Fibroblast of villous mesenchyme (primary cell): Measurements from ENCODE around the gene FTCDNL1. TPM values are rescaled to one million over a fixed set of nuclear protein-coding genes. Genes with fewer than 3 reads are reported as not detected.

ENCODE experiments used
- DNase-seq: peaks from one replicate; pipeline ENCODE4 v3.0.0-alpha.2; 2010; ENCODE audit warnings: low read depth
- H3K4me3 ChIP-seq: 2 replicates; pipeline ENCODE4 v1.5.1; 2011; ENCODE audit warnings: low read depth, mild to moderate bottlenecking, low read length
- CTCF ChIP-seq: IDR thresholded peaks from 2 replicates; pipeline ENCODE4 v1.5.1; 2012; ENCODE audit warnings: low read depth, mild to moderate bottlenecking, low read length; ENCODE audit not compliant: insufficient read depth
- total RNA-seq: library from RNA; depleted of rRNA; stranded (reverse); fragments of >200 nt; gene quantifications from 2 replicates; pipeline ENCODE4 v1.2.3, GENCODE V29; 2012

Gene FTCDNL1
- total RNA-seq, 1 donor: 0.43 TPM

- TF ChIP-seq CTCF: no peak
- DNase-seq: no peak
- no peak overlapping the region for H3K4me3 ChIP-seq
Measured at GRCh38 chr2:199874209-199874608, 23.2 kb upstream of the FTCDNL1 start.

- DNase-seq: no peak
- TF ChIP-seq CTCF: no peak
- H3K4me3 ChIP-seq: no peak overlapping the region
Measured at GRCh38 chr2:199870581-199870980, 19.6 kb upstream of the FTCDNL1 start.

GRCh38 chr2:199869653-199870052, 18.7 kb upstream of the FTCDNL1 start:
- no peak for TF ChIP-seq CTCF
- H3K4me3 ChIP-seq: no peak overlapping the region
- no peak for DNase-seq

- no peak for TF ChIP-seq CTCF
- no peak for DNase-seq
- no peak overlapping the region for H3K4me3 ChIP-seq
Measured at GRCh38 chr2:199869227-199869541, 18.2 kb upstream of the FTCDNL1 start.

- no peak overlapping the region for H3K4me3 ChIP-seq
- DNase-seq: no peak
- TF ChIP-seq CTCF: no peak
Measured at GRCh38 chr2:199868431-199869226, 17.6 kb upstream of the FTCDNL1 start.

- no peak overlapping the region for H3K4me3 ChIP-seq
- no peak for DNase-seq
- TF ChIP-seq CTCF: no peak
Measured at GRCh38 chr2:199865905-199866304, 14.9 kb upstream of the FTCDNL1 start.

GRCh38 chr2:199862788-199863187, 11.8 kb upstream of the FTCDNL1 start:
- TF ChIP-seq CTCF: no peak
- no peak for DNase-seq
- H3K4me3 ChIP-seq: no peak overlapping the region
